C4-2B (cell line): Measurements from ENCODE around the gene ARHGEF18.
"Not testable (repeated sequence)": the region's sequence is repeated elsewhere in the genome, so short reads cannot be mapped to it uniquely, and the experiment has no call there.

Source experiments
- H3K27ac ChIP-seq: fragments of 450-650 bp; 2 replicates; pipeline ENCODE4 v1.5.1; 2017
- ZFX ChIP-seq: fragments of 450-650 bp; IDR thresholded peaks from 2 replicates; pipeline ENCODE4 v1.6.1; 2017
- TF ChIP-seq, protein P1 (sequence below): fragments of 450-650 bp; conservative IDR thresholded peaks from 2 replicates; pipeline ENCODE4 v1.5.1; 2017; ENCODE audit warnings: mild to moderate bottlenecking

ARHGEF18 gene

GRCh38 chr19:7348587-7349230 is at the start of gene ARHGEF18:
ARHGEF18 (plus strand) TSS chr19:7348937; CDS start chr19:7362891, 13,954 bp downstream.
- H3K27ac ChIP-seq = no peak within 1 kb of the TSS

GRCh38 chr19:7301525-7301924 is 47.2 kb upstream of the ARHGEF18 start:
- TF ChIP-seq ZFX = no peak
- TF ChIP-seq, protein P1, sequence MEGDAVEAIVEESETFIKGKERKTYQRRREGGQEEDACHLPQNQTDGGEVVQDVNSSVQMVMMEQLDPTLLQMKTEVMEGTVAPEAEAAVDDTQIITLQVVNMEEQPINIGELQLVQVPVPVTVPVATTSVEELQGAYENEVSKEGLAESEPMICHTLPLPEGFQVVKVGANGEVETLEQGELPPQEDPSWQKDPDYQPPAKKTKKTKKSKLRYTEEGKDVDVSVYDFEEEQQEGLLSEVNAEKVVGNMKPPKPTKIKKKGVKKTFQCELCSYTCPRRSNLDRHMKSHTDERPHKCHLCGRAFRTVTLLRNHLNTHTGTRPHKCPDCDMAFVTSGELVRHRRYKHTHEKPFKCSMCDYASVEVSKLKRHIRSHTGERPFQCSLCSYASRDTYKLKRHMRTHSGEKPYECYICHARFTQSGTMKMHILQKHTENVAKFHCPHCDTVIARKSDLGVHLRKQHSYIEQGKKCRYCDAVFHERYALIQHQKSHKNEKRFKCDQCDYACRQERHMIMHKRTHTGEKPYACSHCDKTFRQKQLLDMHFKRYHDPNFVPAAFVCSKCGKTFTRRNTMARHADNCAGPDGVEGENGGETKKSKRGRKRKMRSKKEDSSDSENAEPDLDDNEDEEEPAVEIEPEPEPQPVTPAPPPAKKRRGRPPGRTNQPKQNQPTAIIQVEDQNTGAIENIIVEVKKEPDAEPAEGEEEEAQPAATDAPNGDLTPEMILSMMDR = no peak
- no peak overlapping the region for H3K27ac ChIP-seq

More at GRCh38 chr19:7348587-7349230, at the start of gene ARHGEF18:
- TF ChIP-seq ZFX = no peak
- TF ChIP-seq, protein P1 = no peak

DNA sequence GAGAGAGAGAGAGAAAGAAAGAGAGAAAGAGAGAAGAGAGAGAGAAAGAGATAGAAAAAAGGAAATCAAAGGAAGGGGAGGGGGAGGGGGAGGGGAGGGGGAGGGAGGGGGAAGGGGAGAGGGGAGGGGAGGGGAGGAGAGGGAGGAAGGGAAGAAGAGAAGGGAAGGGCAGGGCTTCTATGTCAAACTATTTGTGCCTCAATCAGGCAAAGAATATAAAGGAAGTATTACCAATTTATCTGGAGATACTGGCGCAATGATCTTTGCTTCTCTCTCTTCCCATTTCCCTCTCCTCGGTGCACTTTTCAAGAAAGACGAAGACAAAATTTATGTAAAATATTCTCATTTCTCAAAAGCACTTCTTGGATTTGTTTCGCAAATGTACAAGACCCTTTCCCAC is 45.3 kb upstream of the ARHGEF18 start:
- no peak for TF ChIP-seq ZFX
- TF ChIP-seq, protein P1 = no peak
- H3K27ac ChIP-seq = no peak overlapping the region

GRCh38 chr19:7304200-7304599 is 44.5 kb upstream of the ARHGEF18 start:
- no peak for TF ChIP-seq ZFX
- TF ChIP-seq, protein P1 = no peak
- H3K27ac ChIP-seq = no peak overlapping the region

GRCh38 chr19:7307590-7308218 is 41.0 kb upstream of the ARHGEF18 start:
- H3K27ac ChIP-seq = no peak overlapping the region
- TF ChIP-seq, protein P1 = no peak
- no peak for TF ChIP-seq ZFX

DNA sequence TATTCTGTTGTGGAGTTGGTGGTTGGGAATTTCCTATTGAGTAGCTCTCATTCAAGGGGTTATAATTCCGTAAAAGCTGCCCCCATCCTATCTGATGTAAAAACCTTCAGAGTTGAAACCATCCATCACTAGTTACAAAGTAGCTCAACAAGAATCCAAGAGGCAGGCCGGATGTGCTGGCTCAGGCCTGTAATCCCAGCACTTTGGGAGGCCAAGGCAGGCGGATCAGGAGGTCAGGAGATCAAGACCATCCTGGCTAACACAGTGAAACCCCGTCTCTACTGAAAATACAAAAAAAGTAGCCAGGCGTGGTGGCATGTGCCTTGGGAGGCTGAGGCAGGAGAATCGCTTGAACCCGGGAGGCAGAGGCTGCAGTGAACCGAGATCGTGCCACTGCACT is 40.4 kb upstream of the ARHGEF18 start:
- not testable (repeated sequence) for H3K27ac ChIP-seq

DNA sequence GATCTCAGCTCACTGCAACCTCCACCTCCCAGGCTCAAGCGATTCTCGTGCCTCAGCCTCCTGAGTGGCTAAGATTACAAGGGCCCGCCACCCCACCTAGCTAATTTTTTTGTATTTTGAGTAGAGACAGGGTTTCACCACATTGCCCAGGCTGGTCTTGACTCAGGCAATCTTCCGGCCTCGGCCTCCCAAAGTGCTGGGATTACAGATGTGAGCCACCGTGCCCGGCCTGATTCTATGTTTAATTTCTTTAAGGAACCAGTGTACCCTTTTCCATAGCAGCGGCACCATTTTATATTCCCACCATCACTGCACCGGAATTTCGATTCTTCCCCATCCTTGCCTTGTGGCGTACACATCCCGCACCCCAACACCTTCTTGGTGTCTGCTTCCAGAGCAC is 36.8 kb upstream of the ARHGEF18 start:
- TF ChIP-seq ZFX = no peak
- TF ChIP-seq, protein P1 = no peak
- no peak overlapping the region for H3K27ac ChIP-seq

GRCh38 chr19:7312816-7313215 is 35.9 kb upstream of the ARHGEF18 start:
- no peak overlapping the region for H3K27ac ChIP-seq
- TF ChIP-seq, protein P1 = no peak
- TF ChIP-seq ZFX = no peak
